Ascending aorta (tissue), 2 donors: ENCODE data around the gene IRX4. TPM values are rescaled to one million over a fixed set of nuclear protein-coding genes. Genes with fewer than 3 reads are reported as not detected.
"Not testable (repeated sequence)": the region's sequence is repeated elsewhere in the genome, so short reads cannot be mapped to it uniquely, and the experiment has no call there.

ENCODE experiments used
- DNase-seq, 2 donors: peaks; one replicate each; pipeline ENCODE4 v3.0.0-alpha.2; 2019; ENCODE audit warnings: low spot score in 2 of 2
- H3K27ac ChIP-seq, 2 donors: fragments of 200-600 bp; sonication (generic); one replicate each; pipeline ENCODE4 v1.5.1; 2016 to 2017; ENCODE audit warnings: mild to moderate bottlenecking in 1 of 2
- H3K27me3 ChIP-seq: fragments of 200-600 bp; sonication (generic); one replicate; pipeline ENCODE4 v1.5.1; 2017
- H3K36me3 ChIP-seq, 2 donors: fragments of 200-600 bp; sonication (generic); one replicate each; pipeline ENCODE4 v1.5.1; 2016
- H3K4me1 ChIP-seq, 2 donors: fragments of 200-600 bp; sonication (generic); one replicate each; pipeline ENCODE4 v1.5.1; 2016 to 2017; ENCODE audit warnings: mild to moderate bottlenecking in 1 of 2
- H3K4me3 ChIP-seq, 2 donors: fragments of 200-600 bp; sonication (generic); one replicate each; pipeline ENCODE4 v1.5.1; 2016 to 2017; ENCODE audit warnings: mild to moderate bottlenecking in 1 of 2
- H3K9me3 ChIP-seq, 2 donors: fragments of 200-600 bp; sonication (generic); one replicate each; pipeline ENCODE4 v1.5.1; 2016
- CTCF ChIP-seq, 3 experiments: fragments of 200-600 bp in 2 of 3; fragments of 450-650 bp in 1 of 3; sonication (generic) in 2 of 3; IDR thresholded peaks; one replicate each; pipeline ENCODE4 v1.5.1; 2016 to 2019; ENCODE audit warnings: antibody characterized with exemption in 3 of 3, mild to moderate bottlenecking in 1 of 3, moderate library complexity in 1 of 3
- intact Hi-C: fragments of 100-400 bp; cut with DNase I; formaldehyde crosslinking; loops from one replicate; pipeline ENCODE4 v1.15.1; 2023
- total RNA-seq: library from RNA; depleted of rRNA; stranded (reverse); fragments of >200 nt; gene quantifications from one replicate; pipeline ENCODE4 v1.1.0, GENCODE V29; 2016

IRX4 gene
- total RNA-seq, 1 donor from 2014 or later: not detected

- TF ChIP-seq CTCF (IDR thresholded peaks at IDR 0.05): no peak
Measured at GRCh38 chr5:1844708-1845436, 37.9 kb downstream of the IRX4 start.

DNA sequence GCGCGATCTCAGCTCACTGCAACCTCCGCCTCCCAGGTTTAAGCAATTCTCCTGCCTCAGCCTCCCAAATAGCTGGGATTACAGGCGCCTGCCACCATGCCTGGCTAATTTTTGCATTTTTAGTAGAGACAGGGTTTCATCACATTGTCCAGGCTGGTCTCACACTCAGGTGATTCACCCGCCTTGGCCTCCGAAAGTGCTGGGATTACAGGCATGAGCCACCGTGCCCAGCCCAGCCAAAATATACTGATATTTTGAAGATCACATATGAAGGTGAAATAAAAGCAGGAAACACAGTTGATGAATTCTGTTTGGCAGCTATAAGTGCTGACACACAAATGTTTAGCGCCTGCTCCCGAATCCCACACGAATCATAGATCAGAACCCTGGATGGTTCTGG, 39.0 kb downstream of the IRX4 start:
- H3K4me1 ChIP-seq, DNase-seq, H3K9me3 ChIP-seq, H3K36me3 ChIP-seq, H3K4me3 ChIP-seq, H3K27ac ChIP-seq, intact Hi-C loops, H3K27me3 ChIP-seq: not testable (repeated sequence)

More at GRCh38 chr5:1844708-1845436, 37.9 kb downstream of the IRX4 start:
- no peak overlapping the region for H3K27ac ChIP-seq
- intact Hi-C loops: no loop called here
- H3K9me3 ChIP-seq: no peaks in the 10 kb centered on the region
- no peaks in the 10 kb centered on the region for H3K27me3 ChIP-seq
- no peak for DNase-seq
- H3K4me1 ChIP-seq: no peaks in the 10 kb centered on the region
- no peaks in the 10 kb centered on the region for H3K36me3 ChIP-seq
- no peak overlapping the region for H3K4me3 ChIP-seq

DNA sequence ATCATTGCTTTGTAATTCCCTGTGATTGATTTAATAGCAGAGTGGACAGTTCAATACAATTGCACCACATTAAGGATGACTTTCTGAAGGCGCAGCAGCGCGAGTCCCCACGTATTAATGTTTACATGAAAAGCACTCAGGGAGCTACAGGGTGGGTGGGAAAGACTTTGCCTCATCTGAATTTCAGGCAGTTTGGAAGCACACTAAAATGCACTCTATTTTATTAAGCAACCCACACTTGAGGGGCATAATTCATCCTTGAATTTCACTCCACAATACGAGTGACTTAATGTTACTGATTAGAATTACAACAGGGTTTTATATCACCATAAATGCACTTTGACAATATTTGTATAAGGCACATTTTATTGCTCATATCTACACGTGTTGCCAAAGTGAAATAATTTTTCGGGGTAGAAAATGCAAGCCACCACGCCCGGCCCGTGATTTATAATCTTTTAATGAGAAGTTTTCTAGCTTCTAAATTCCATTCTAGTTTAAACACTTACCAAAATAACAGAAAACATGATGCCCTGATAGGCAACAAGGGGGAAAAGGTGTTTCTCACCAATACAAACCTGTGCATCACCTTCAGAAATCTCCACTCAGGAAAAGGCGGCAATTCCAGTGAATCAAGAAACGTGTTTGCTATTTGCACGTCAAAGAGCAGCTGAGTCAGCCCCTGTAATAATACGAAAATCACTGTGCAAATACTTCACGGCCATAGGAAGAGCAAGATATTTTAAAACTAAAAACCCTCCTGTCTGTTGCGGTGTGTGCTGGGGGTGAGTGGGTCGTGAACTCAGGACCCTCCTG, 40.5 kb downstream of the IRX4 start:
- Histone ChIP-seq H3K36me3 (no peaks in the 10 kb centered on the region), H3K4me1 (no peaks in the 10 kb centered on the region), H3K27ac (no peak overlapping the region), H3K9me3 (no peaks in the 10 kb centered on the region), H3K4me3 (no peak overlapping the region), H3K27me3 (no peaks in the 10 kb centered on the region)
- no peak for TF ChIP-seq CTCF (IDR thresholded peaks at IDR 0.05)
- intact Hi-C loops: no loop called here
- no peak for DNase-seq

GRCh38 chr5:1840741-1841521, 41.8 kb downstream of the IRX4 start:
- Histone ChIP-seq H3K27ac (no peak overlapping the region), H3K9me3 (no peaks in the 10 kb centered on the region), H3K36me3 (no peaks in the 10 kb centered on the region), H3K27me3 (no peaks in the 10 kb centered on the region), H3K4me3 (no peak overlapping the region), H3K4me1 (no peaks in the 10 kb centered on the region)
- TF ChIP-seq CTCF (IDR thresholded peaks at IDR 0.05): no peak
- DNase-seq: no peak
- intact Hi-C loops: no loop called here

DNA sequence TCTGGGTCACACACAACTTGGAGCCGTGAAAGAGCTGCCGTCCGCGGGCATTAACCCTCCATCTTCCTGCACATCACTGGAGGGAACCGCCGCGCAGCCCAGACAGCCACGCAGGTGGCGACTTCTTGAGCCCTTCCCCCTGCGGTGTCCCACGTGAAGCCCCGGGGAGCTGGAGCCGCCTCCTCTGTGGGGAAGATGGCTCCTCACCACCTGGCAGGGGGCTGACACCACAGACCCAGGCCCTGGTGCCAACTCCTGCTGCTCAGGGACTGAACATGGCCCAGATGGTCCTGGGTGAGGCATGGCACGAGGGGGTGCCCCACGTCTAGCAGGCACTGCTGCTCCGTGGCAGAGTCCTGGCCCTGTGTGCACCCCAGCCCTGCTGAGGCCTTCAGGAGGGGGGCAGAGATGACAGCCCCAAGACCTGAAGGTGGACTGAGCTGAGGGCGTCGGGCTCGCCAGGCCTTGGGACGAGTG, 42.6 kb downstream of the IRX4 start:
- no peaks in the 10 kb centered on the region for H3K27me3 ChIP-seq
- no peaks in the 10 kb centered on the region for H3K9me3 ChIP-seq
- H3K4me3 ChIP-seq: no peak overlapping the region
- H3K36me3 ChIP-seq: no peaks in the 10 kb centered on the region
- no peaks in the 10 kb centered on the region for H3K4me1 ChIP-seq
- no peak for TF ChIP-seq CTCF (IDR thresholded peaks at IDR 0.05)
- H3K27ac ChIP-seq: no peak overlapping the region
- no peak for DNase-seq
- intact Hi-C loops: no loop called here
